ENCODE data around the gene LAMB3.

The LAMB3 gene

GRCh38 chr1:209614906-209615305 is 37.3 kb downstream of the LAMB3 start:
- no peak for TF ChIP-seq CTCF (IDR thresholded peaks at IDR 0.05; ENCODE audit: low read depth, low read length)
- no peak overlapping the region for H3K4me3 ChIP-seq (ENCODE audit: low read depth, low read length)
- DNase-seq (ENCODE audit: low read depth, low spot score): no peak
- in situ Hi-C loops (cut with HindIII; ENCODE audit: low sequenced_read_pairs): no loop called here

DNA sequence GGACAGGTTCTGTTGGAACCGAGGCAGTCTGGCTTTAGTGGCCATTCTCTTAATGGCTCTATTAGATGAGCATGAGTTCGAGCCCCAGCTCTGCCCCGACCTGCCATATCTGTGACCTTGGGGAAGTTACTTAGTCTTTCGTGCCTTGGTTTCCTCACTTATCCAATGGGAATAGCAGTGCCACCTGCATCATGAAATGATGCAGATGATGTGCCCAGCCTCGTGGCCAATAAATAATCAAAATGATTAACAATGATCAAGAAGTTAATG is 38.1 kb downstream of the LAMB3 start:
- in situ Hi-C loops (cut with HindIII; ENCODE audit: low sequenced_read_pairs): no loop called here
- DNase-seq (ENCODE audit: low read depth, low spot score): no peak
- no peak for TF ChIP-seq CTCF (IDR thresholded peaks at IDR 0.05; ENCODE audit: low read depth, low read length)
- H3K4me3 ChIP-seq (ENCODE audit: low read depth, low read length): no peak overlapping the region

- TF ChIP-seq CTCF (IDR thresholded peaks at IDR 0.05; ENCODE audit: low read depth, low read length): no peak
- DNase-seq (ENCODE audit: low read depth, low spot score): no peak
- in situ Hi-C loops (cut with HindIII; ENCODE audit: low sequenced_read_pairs): no loop called here
- H3K4me3 ChIP-seq (ENCODE audit: low read depth, low read length): no peak overlapping the region
These were observed 38.6 kb downstream of the LAMB3 start for GRCh38 chr1:209613400-209614150.

- no peak for DNase-seq (ENCODE audit: low read depth, low spot score)
- in situ Hi-C loops (cut with HindIII; ENCODE audit: low sequenced_read_pairs): no loop called here
- no peak overlapping the region for H3K4me3 ChIP-seq (ENCODE audit: low read depth, low read length)
- TF ChIP-seq CTCF (IDR thresholded peaks at IDR 0.05; ENCODE audit: low read depth, low read length): no peak
These were observed 39.4 kb downstream of the LAMB3 start for GRCh38 chr1:209612646-209613399.

- no peak for DNase-seq (ENCODE audit: low read depth, low spot score)
- in situ Hi-C loops (cut with HindIII; ENCODE audit: low sequenced_read_pairs): no loop called here
- TF ChIP-seq CTCF (IDR thresholded peaks at IDR 0.05; ENCODE audit: low read depth, low read length): no peak
- H3K4me3 ChIP-seq (ENCODE audit: low read depth, low read length): no peak overlapping the region
These were observed 40.3 kb downstream of the LAMB3 start for GRCh38 chr1:209611771-209612570.

GRCh38 chr1:209610631-209610905 is 41.7 kb downstream of the LAMB3 start:
- in situ Hi-C loops (cut with HindIII; ENCODE audit: low sequenced_read_pairs): no loop called here
- H3K4me3 ChIP-seq (ENCODE audit: low read depth, low read length): no peak overlapping the region
- no peak for TF ChIP-seq CTCF (IDR thresholded peaks at IDR 0.05; ENCODE audit: low read depth, low read length)
- no peak for DNase-seq (ENCODE audit: low read depth, low spot score)
